Left ventricle myocardium inferior (tissue), 1 donor: ENCODE data around the gene IFITM5. TPM values are rescaled to one million over a fixed set of nuclear protein-coding genes. Genes with fewer than 3 reads are reported as not detected.

ENCODE experiments used
- DNase-seq: peaks from one replicate; pipeline ENCODE4 v3.0.0-alpha.2; 2020
- H3K27ac ChIP-seq: fragments of 200-600 bp; replicated peaks from 2 replicates; pipeline ENCODE4 v1.8.0; 2021
- H3K27me3 ChIP-seq: fragments of 200-600 bp; 2 replicates; pipeline ENCODE4 v1.8.0; 2021; ENCODE audit warnings: low read depth
- H3K36me3 ChIP-seq: fragments of 200-600 bp; 2 replicates; pipeline ENCODE4 v1.8.0; 2021
- H3K4me1 ChIP-seq: fragments of 200-600 bp; 2 replicates; pipeline ENCODE4 v1.8.0; 2021
- H3K4me3 ChIP-seq: fragments of 200-600 bp; 2 replicates; pipeline ENCODE4 v1.8.0; 2021; ENCODE audit warnings: mild to moderate bottlenecking, moderate library complexity
- H3K9me3 ChIP-seq: fragments of 200-600 bp; replicated peaks from 2 replicates; pipeline ENCODE4 v1.8.0; 2021
- CTCF ChIP-seq: fragments of 200-600 bp; IDR thresholded peaks from 2 replicates; pipeline ENCODE4 v1.8.0; 2021; ENCODE audit warnings: antibody characterized with exemption, mild to moderate bottlenecking, borderline replicate concordance
- intact Hi-C: fragments of 100-400 bp; cut with micrococcal nuclease; formaldehyde crosslinking; loops from one replicate; pipeline ENCODE4 v1.11.0; 2022
- total RNA-seq: library from RNA; stranded (reverse); fragmentation: NEBNext Ultra II Directional; extraction: Animal tissue kit (Norgen Biotek cat#: 25700); gene quantifications from one replicate; pipeline ENCODE4 v1.2.1, GENCODE V29; 2021
- donor health status: DM: no; HTN: yes; CAD: no; lungs with severe emphysema.

IFITM5 gene
- total RNA-seq, 1 donor from 2014 or later, result not detected

GRCh38 chr11:253886-254270, 45.4 kb downstream of the IFITM5 start:
- Histone ChIP-seq H3K36me3 (peaks cover 52% of the 10 kb centered on the region), H3K4me1 (no peaks in the 10 kb centered on the region), H3K4me3 (no peak overlapping the region), H3K27ac (no peak overlapping the region), H3K9me3 (no peaks in the 10 kb centered on the region), H3K27me3 (no peaks in the 10 kb centered on the region)
- DNase-seq, result no peak
- TF ChIP-seq CTCF, result no peak
- intact Hi-C loops, result no loop called here

- Histone ChIP-seq H3K4me3 (no peak overlapping the region), H3K27ac (no peak overlapping the region), H3K4me1 (no peaks in the 10 kb centered on the region), H3K9me3 (no peaks in the 10 kb centered on the region), H3K27me3 (no peaks in the 10 kb centered on the region), H3K36me3 (peaks cover 57% of the 10 kb centered on the region)
- intact Hi-C loops, result no loop called here
- no peak for DNase-seq
- no peak for TF ChIP-seq CTCF
These were observed 46.0 kb downstream of the IFITM5 start for GRCh38 chr11:253160-253885.

- H3K27me3 ChIP-seq, result no peaks in the 10 kb centered on the region
- peaks cover 64% of the 10 kb centered on the region for H3K36me3 ChIP-seq
- DNase-seq, result no peak
- no peaks in the 10 kb centered on the region for H3K4me1 ChIP-seq
- no peak overlapping the region for H3K27ac ChIP-seq
- TF ChIP-seq CTCF, result no peak
- no peaks in the 10 kb centered on the region for H3K9me3 ChIP-seq
- intact Hi-C loops, result no loop called here
- H3K4me3 ChIP-seq, result no peak overlapping the region
These were observed 46.7 kb downstream of the IFITM5 start for GRCh38 chr11:252666-253065.

GRCh38 chr11:251550-251949, 47.8 kb downstream of the IFITM5 start:
- Histone ChIP-seq H3K36me3 (peaks cover 75% of the 10 kb centered on the region), H3K27ac (no peak overlapping the region), H3K9me3 (no peaks in the 10 kb centered on the region), H3K27me3 (no peaks in the 10 kb centered on the region), H3K4me1 (no peaks in the 10 kb centered on the region), H3K4me3 (no peak overlapping the region)
- intact Hi-C loops, result no loop called here
- TF ChIP-seq CTCF, result no peak
- no peak for DNase-seq

- intact Hi-C loops, result no loop called here
- peak; percentile 57 for DNase-seq
These were observed 48.5 kb downstream of the IFITM5 start for GRCh38 chr11:250740-251299.

More at GRCh38 chr11:250740-251299, 48.5 kb downstream of the IFITM5 start:
- no peaks in the 10 kb centered on the region for H3K27me3 ChIP-seq
- no peaks in the 10 kb centered on the region for H3K9me3 ChIP-seq
- no peak overlapping the region for H3K27ac ChIP-seq
- H3K4me1 ChIP-seq, result no peaks in the 10 kb centered on the region
- no peak overlapping the region for H3K4me3 ChIP-seq
- H3K36me3 ChIP-seq, result peaks cover 83% of the 10 kb centered on the region
- peak; percentile 66 for TF ChIP-seq CTCF
